Airway epithelial cell (primary cell): ENCODE data around the gene OR2AG1. TPM values are rescaled to one million over a fixed set of nuclear protein-coding genes. Genes with fewer than 3 reads are reported as not detected.

Source experiments
- total RNA-seq: library from RNA; depleted of rRNA; stranded (reverse); fragments of >200 nt; gene quantifications from 2 replicates; pipeline ENCODE4 v1.2.3, GENCODE V29; 2015

Gene OR2AG1, protein sequence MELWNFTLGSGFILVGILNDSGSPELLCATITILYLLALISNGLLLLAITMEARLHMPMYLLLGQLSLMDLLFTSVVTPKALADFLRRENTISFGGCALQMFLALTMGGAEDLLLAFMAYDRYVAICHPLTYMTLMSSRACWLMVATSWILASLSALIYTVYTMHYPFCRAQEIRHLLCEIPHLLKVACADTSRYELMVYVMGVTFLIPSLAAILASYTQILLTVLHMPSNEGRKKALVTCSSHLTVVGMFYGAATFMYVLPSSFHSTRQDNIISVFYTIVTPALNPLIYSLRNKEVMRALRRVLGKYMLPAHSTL
- not detected in 2 replicates for total RNA-seq

DNA sequence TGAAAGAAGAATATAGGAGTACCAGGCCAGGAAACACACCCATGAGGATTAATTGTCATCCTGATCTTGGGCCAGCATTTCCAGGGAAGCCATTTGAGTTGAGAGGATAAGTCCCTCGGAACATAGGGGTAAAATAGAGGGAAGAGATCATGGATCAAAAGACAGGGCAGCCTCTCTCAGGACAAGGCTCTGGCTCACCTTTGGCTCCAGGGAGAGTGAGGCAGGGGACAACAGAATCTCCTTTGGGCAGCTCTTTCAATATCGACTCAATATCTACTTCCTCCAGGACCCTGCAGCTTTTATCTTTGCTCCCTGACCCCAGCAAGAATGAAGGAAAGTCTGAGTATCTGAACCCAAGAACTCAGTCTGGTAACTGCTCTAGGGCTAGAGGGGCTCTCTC is at the start of gene OR2AG1:
Gene OR2AG1, plus strand, starts transcription at position 301 of the 400 bp plus-strand sequence. CDS start 2,018 bp downstream, outside the sequence.

DNA sequence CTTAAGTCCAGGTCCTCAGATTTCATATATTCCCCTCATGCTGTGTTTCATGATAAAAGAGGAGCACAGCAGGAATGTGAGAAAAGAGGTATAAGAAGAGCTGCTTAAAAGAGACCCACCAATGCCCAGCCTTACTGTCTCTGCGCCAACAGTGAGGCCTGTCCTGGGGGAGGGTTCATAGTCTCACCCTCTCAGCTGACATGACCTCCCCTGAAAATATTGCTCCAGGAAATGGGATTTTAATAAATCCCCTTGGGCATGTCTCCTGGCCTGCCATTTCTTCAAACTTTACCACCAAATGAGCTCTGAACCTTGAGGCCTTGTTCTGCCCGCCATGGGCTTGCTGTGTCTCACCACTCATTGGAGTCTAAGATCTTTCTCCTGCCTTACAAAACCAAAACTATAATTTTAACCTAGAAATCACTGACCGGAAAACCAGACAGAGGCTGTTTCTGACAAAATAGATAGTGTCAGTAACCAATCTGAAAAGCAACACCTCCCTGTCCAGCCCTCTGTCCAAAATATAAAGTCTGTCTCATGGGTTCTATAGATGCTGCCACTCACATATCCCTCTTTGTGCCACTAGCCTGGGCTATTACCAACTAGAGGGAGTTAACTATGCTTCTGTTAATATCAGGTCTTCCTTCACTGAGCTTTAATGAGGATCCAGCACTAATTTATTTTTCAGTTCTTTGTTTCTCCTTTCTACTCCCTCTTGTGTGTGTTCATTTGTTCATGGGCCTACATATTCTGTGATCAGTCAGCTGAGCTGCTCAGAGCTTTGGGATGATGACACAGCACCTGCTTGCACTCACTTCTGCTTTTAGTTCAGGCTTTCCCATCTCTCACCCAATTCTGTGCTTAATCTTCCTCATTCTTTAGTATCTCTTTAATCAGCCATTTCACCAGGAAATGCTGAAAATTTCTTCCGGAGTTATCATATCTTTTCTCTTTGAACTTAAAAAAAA is 10.6 kb upstream of the OR2AG1 start, which contains the start of gene OR2AG2:
Gene OR2AG2, minus strand, starts transcription at position 51 of the 968 bp plus-strand sequence. CDS start 3,019 bp downstream, outside the sequence.

DNA sequence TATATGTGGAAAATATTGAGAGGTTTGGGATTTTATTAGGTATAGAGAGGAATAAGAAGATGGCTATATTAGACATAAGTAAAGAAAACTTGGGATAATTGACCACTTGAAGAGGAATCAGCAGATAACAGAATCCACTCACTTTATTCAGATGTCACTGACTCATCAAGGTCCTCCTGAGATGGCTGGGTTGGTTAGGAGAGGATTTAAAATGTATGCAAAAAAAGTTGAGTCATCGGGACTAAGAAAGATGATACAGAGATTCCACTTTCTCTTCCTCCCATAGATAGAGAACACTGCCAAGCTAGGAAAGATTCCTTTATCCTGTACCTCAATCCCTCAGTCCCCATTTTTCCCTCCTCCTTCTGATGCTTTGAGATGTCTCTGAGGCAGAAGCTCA is 16.6 kb downstream of the OR2AG1 start, which contains the start of gene OR6A2:
Gene OR6A2, minus strand, starts transcription at position 288 of the 400 bp plus-strand sequence. CDS start 3,981 bp downstream, outside the sequence.

Other genes starting within 250 kb of the OR2AG1 start
- gene RRP8, start 179.4 kb upstream of the OR2AG1 start, total RNA-seq = 15.3 and 15.9 TPM in 2 replicates
- gene ILK, start 179.2 kb upstream of the OR2AG1 start, total RNA-seq = 63.5 and 73.3 TPM in 2 replicates
- gene TAF10, start 170.8 kb upstream of the OR2AG1 start, total RNA-seq = 66.9 and 85.6 TPM in 2 replicates
- 11.3 and 20.7 TPM in 2 replicates for gene TPP1, start 163.6 kb upstream of the OR2AG1 start, total RNA-seq
- gene DCHS1, start 127.2 kb upstream of the OR2AG1 start, total RNA-seq = 0.09 and 0.21 TPM in 2 replicates
- 53.6 and 58.1 TPM in 2 replicates for gene MRPL17, start 99.7 kb upstream of the OR2AG1 start, total RNA-seq
- 0.07 TPM in 1 of 2 replicates, not detected in the other for gene OR2AG2, start 11.0 kb upstream of the OR2AG1 start, total RNA-seq
- gene OR6A2, start 16.7 kb downstream of the OR2AG1 start, total RNA-seq = not detected in 2 replicates
- not detected in 2 replicates for gene OR10A5, start 62.7 kb downstream of the OR2AG1 start, total RNA-seq
- gene OR10A2, start 80.0 kb downstream of the OR2AG1 start, total RNA-seq = not detected in 2 replicates
- not detected in 2 replicates for gene OR10A4, start 93.6 kb downstream of the OR2AG1 start, total RNA-seq
- gene OR2D2, start 109.5 kb downstream of the OR2AG1 start, total RNA-seq = not detected in 2 replicates
- not detected in 2 replicates for gene OR2D3, start 138.0 kb downstream of the OR2AG1 start, total RNA-seq
- gene ZNF215, start 143.4 kb downstream of the OR2AG1 start, total RNA-seq = 3.5 and 4.0 TPM in 2 replicates
- gene ZNF214, start 237.3 kb downstream of the OR2AG1 start, total RNA-seq = 0.37 and 0.85 TPM in 2 replicates
- gene NLRP14, start 237.5 kb downstream of the OR2AG1 start, total RNA-seq = 0.07 TPM in 1 of 2 replicates, not detected in the other